HG02970 (cell line): ENCODE results near the gene TRIM33.
"Not testable (repeated sequence)": the region's sequence is repeated elsewhere in the genome, so short reads cannot be mapped to it uniquely, and the experiment has no call there.

Experiments
- ATAC-seq: cut with Tn5 transposase; IDR thresholded peaks from one replicate; pipeline ENCODE4 v1.9.1; 2021; ENCODE audit warnings: mild to moderate bottlenecking, moderate library complexity, moderate number of reproducible peaks; ENCODE audit not compliant: unreplicated experiment, low FRiP score

The TRIM33 gene

GRCh38 chr1:114468710-114469468 lies 42.1 kb downstream of the TRIM33 start:
- no peak for ATAC-seq

DNA sequence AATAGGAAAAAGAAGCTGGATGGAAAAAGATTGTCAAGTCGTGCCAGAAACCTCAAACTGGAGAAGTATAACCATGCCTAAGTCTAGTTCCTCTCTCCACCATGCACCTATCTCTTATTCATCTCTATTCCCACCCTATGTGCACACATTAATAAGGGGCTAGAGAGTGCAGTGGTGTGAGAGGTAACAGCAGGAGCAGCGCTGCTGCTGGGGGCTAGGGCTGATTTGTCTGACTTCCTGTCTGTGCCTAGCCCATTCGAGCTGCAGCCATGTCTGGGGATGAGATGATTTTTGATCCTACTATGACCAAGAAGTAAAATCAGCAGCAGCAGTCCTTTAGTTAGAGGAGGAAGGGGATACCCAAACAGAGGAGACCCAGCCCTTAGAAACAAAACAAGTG lies 43.0 kb downstream of the TRIM33 start:
- ATAC-seq: no peak

DNA sequence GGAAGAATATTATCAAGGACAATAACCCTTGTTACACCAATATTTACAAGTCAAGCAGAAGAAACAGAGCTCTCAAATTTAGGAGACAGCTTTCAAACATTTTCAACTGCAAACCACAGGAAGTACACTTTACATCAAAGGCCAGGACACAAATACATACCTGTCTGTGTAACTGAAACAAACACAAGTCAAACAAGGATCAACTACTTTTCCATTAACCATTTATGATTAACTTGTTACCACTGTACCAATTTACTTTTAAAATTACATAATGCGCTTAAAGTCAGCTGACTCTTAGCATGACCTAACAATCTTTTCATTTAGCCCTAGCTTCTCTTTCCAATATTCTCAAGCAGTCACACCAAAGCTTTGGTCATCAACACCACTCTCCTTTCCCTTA lies 43.5 kb downstream of the TRIM33 start:
- no peak for ATAC-seq

- ATAC-seq: no peak
Measured at GRCh38 chr1:114466334-114467014, 44.5 kb downstream of the TRIM33 start.

GRCh38 chr1:114462963-114463362 lies 48.0 kb downstream of the TRIM33 start:
- no peak for ATAC-seq

DNA sequence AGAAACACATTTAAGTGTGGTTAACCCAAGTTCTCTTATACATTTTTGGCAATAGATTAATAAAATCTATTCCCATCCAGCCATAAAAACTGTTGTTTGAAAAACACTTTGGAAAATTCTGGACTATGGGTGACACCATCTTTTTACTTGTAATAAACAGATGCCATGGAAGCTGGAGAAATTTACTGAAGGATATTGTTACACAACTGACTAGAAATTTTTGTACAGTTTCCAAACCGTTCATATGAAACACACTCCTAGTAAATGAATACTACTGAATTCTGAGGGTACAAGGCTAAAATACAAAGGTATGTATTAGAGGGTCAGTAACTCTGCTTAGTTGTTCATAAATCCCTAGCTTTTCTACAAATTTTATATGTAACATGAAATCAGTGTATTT lies 48.7 kb downstream of the TRIM33 start:
- ATAC-seq: no peak

- ATAC-seq: no peak
Measured at GRCh38 chr1:114458237-114458777, 52.7 kb downstream of the TRIM33 start.

- ATAC-seq: no peak
Measured at GRCh38 chr1:114457675-114458236, 53.2 kb downstream of the TRIM33 start.

- ATAC-seq: no peak
Measured at GRCh38 chr1:114456586-114456985, 54.4 kb downstream of the TRIM33 start.

GRCh38 chr1:114455102-114455785 lies 55.8 kb downstream of the TRIM33 start:
- ATAC-seq: no peak

DNA sequence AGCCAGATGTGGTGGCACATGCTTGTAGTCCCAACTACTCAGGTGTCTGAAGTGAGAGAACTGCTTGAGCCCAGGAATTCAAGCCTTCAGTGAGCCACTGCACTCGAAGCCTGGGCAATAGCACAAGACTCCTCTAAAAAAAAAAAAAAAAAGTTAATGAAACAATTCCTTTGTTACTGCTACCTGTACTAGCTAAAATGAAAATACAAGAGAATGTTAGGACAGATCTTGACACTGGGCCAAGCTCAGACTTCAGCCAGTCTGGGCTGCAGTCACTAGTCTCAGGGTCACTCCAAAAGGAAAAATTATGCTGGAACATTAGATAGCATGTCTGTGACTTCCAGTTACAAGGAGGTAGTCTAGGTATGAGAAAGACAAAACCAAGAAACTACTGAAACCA lies 56.5 kb downstream of the TRIM33 start:
- ATAC-seq: no peak

GRCh38 chr1:114453361-114453784 lies 57.6 kb downstream of the TRIM33 start:
- no peak for ATAC-seq

GRCh38 chr1:114448370-114449036 lies 62.5 kb downstream of the TRIM33 start:
- ATAC-seq: no peak

GRCh38 chr1:114446198-114446597 lies 64.8 kb downstream of the TRIM33 start:
- ATAC-seq: no peak

DNA sequence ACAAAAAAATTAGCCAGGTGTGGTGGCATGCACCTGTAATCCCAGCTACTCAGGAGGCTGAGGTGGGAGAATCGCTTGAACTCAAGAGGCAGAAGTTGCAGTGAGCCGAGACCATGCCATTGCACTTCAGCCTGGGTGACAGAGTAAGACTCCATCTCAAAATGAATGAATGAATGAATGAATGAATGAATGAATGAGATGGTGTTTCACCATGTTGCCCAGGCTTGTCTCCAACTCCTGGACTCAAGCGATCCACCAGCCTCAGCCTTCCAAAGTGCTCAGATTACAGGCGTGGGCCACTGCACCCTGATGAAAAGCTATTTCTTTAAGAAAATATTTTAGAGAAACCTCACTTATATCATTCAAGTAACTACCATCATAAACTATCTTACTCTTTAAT lies 67.8 kb downstream of the TRIM33 start:
- ATAC-seq: not testable (repeated sequence)

- no peak for ATAC-seq
Measured at GRCh38 chr1:114441332-114441731, 69.7 kb downstream of the TRIM33 start.

DNA sequence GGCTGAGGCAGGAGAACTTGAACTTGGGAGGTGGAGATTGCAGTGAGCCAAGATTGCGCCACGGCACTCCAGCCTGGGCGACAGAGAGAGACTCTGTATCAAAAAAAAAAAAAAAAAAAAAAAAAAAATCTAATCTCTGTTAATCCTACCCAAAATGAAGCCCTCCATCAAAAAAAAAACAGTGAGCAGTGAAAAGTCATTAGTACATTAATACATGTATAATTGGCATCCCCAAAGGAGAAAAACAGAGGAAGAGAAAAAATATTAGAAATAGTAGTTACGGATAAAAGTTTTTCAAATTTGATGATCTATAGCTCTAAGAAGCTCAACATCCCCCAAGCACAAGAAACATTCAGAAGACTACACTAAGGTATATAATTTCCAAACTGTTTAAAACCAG lies 71.6 kb downstream of the TRIM33 start:
- ATAC-seq: no peak

DNA sequence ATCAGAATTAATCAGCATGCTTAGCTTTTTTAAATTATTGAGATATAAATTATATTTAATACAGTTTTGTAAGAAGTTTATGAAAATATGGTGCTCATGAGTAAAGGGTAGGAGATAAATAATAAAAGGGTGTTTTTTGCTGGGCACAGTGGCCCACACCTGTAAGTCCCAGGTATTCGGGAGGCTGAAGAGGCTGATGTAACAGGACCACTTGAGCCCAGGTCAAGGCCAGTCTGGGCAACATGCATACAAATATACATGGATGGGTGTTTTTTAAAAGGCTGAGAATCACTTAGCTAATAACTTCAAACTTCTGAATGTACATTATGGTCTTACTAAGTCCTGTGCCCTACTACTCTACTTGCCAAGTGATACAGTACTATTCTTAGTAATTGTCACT lies 73.2 kb downstream of the TRIM33 start:
- ATAC-seq: no peak

DNA sequence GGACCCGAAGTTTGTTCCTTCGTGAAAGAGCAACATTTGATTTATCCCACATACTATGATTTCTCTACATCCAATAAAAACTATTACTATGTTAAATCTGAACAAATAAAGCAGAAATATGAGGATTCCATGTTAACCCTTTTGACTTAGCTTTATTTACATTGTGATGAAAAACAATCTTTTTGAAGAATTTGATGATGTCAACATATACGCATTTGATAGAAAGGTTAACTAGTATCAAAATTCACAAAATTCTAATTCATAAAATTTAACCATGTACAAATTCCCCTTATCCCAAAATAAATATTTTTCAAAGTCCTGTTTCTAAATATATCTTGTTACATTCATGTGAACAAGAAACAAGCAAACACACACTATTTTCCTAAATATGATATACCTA lies 74.2 kb downstream of the TRIM33 start:
- no peak for ATAC-seq

- ATAC-seq: no peak
Measured at GRCh38 chr1:114435088-114435715, 75.8 kb downstream of the TRIM33 start.
